KMS-11 (cell line): Measurements from ENCODE around the gene NGEF.

Experiments
- H2AFZ ChIP-seq: fragments of 200-600 bp; sonication (generic); 2 replicates; pipeline ENCODE4 v1.6.1; 2016; ENCODE audit warnings: antibody characterized with exemption, mixed run types, low read depth
- H3K27ac ChIP-seq: fragments of 200-600 bp; sonication (generic); 2 replicates; pipeline ENCODE4 v1.6.1; 2016; ENCODE audit warnings: mild to moderate bottlenecking, mixed run types
- H3K27me3 ChIP-seq: fragments of 200-600 bp; sonication (generic); 2 replicates; pipeline ENCODE4 v1.6.1; 2017; ENCODE audit warnings: mild to moderate bottlenecking, low read depth, mixed run types, moderate library complexity; ENCODE audit not compliant: insufficient read depth
- H3K36me3 ChIP-seq: fragments of 200-600 bp; sonication (generic); 2 replicates; pipeline ENCODE4 v1.6.1; 2017; ENCODE audit warnings: mild to moderate bottlenecking, mixed run types; ENCODE audit not compliant: insufficient read depth
- H3K4me1 ChIP-seq: fragments of 200-600 bp; sonication (generic); 2 replicates; pipeline ENCODE4 v1.6.1; 2016; ENCODE audit warnings: mild to moderate bottlenecking, low read depth, mixed run types; ENCODE audit not compliant: poor library complexity, severe bottlenecking
- H3K4me2 ChIP-seq: fragments of 200-600 bp; sonication (generic); 2 replicates; pipeline ENCODE4 v1.7.0; 2016; ENCODE audit warnings: mild to moderate bottlenecking, mixed run types
- H3K4me3 ChIP-seq: fragments of 200-600 bp; sonication (generic); IDR thresholded peaks from 2 replicates; pipeline ENCODE4 v1.6.1; 2017; ENCODE audit warnings: low read depth, low read length, mixed read lengths; ENCODE audit not compliant: insufficient read depth
- H3K79me2 ChIP-seq: fragments of 200-600 bp; sonication (generic); 2 replicates; pipeline ENCODE4 v1.6.1; 2016; ENCODE audit warnings: low read depth, mixed run types; ENCODE audit not compliant: insufficient read depth
- H3K9ac ChIP-seq: fragments of 200-600 bp; sonication (generic); 2 replicates; pipeline ENCODE4 v1.6.1; 2016; ENCODE audit warnings: mild to moderate bottlenecking, mixed run types
- H4K20me1 ChIP-seq: fragments of 200-600 bp; sonication (generic); 2 replicates; pipeline ENCODE4 v1.6.1; 2016; ENCODE audit warnings: mild to moderate bottlenecking, mixed run types; ENCODE audit not compliant: insufficient read depth
- CTCF ChIP-seq: fragments of 200-600 bp; sonication (generic); conservative IDR thresholded peaks from 2 replicates; pipeline ENCODE4 v1.6.1; 2017; ENCODE audit warnings: low read depth, mild to moderate bottlenecking, antibody characterized with exemption, low read length, moderate library complexity, mixed read lengths

Gene NGEF

GRCh38 chr2:232888839-232889529 lies 124.1 kb downstream of the NGEF start:
- Histone ChIP-seq H2AFZ (no peak overlapping the region), H3K27me3 (no peaks in the 10 kb centered on the region), H3K36me3 (no peaks in the 10 kb centered on the region), H3K27ac (no peak overlapping the region), H3K4me1 (no peaks in the 10 kb centered on the region), H3K9ac (no peak overlapping the region), H3K4me2 (no peak overlapping the region), H4K20me1 (no peaks in the 10 kb centered on the region), H3K4me3 (no peak overlapping the region), H3K79me2 (no peaks in the 10 kb centered on the region)
- TF ChIP-seq CTCF, result no peak

DNA sequence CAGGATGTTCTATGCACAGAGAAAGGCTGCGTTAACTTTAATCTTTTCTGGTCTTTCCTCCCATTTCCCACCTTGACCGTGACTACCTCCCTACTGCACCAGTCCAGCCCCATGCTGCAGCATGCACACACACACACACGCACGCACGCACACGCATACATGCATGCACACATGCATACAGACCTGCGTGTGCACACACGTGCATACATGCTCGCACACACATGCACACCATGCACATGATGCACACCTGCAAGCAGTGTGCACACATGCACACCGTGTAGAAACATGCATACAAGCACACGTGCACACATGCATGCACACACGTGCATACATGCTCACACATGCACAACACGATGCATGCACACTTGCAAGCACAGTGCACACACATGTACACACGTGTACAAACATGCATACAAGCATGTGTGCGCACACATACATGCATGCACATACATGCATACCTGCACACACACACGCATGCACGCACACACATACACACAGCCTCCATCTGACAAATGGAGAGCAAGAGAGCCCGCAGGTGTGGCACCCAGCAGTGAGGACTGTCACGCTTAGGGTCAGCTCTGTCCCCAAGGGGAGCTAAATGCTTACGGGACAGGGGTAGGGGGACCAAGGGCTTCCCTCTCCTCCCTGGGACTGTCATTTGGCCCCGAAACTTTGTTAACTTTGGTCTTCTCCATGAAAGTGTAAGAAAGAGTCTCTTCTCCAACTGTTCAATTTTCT lies 124.8 kb downstream of the NGEF start:
- no peaks in the 10 kb centered on the region for H3K4me1 ChIP-seq
- no peaks in the 10 kb centered on the region for H3K79me2 ChIP-seq
- no peak overlapping the region for H2AFZ ChIP-seq

DNA sequence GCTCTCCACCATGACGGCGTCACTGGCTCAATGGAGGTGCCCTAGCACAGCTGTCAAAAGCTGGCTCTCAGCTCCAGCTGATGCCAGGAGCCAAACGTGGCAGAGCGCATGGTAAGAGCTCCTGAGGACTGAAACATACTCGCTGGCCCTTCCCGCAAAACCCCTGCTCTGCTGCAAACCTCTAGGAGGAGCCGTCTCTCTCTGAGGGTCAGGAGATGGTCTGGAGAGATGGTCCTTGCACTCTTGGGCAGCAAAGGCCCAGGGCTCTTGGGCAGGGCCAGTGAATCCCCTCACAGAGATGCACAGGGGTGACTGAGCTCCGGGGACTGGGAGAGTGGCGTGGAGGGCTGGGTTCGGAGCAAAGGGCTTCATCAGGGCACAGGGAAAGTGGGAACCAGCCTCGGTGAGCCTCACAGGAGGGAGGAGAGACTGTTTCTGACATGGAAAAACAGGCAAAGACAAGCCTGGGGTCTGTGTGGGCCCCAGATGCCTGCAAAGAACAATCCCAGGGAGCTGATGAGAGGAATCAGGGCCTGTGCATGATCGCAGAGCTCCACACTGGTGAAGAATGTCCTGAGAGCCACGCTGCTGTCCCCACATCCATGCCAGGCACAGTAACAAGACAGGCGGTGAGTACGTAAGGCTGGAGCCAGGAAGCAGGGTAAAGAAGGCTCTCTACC lies 125.7 kb downstream of the NGEF start:
- Histone ChIP-seq H4K20me1 (no peaks in the 10 kb centered on the region), H3K9ac (no peak overlapping the region), H3K4me3 (no peak overlapping the region), H3K79me2 (no peaks in the 10 kb centered on the region), H3K36me3 (no peaks in the 10 kb centered on the region), H3K27me3 (no peaks in the 10 kb centered on the region), H3K4me1 (no peaks in the 10 kb centered on the region), H3K4me2 (no peak overlapping the region), H3K27ac (no peak overlapping the region), H2AFZ (no peak overlapping the region)
- no peak for TF ChIP-seq CTCF

More for the DNA sequence above, 124.8 kb downstream of the NGEF start:
- H3K27me3 ChIP-seq, result no peaks in the 10 kb centered on the region
- H3K4me2 ChIP-seq, result no peak overlapping the region
- H3K36me3 ChIP-seq, result no peaks in the 10 kb centered on the region
- H3K27ac ChIP-seq, result no peak overlapping the region
- no peak for TF ChIP-seq CTCF
- H4K20me1 ChIP-seq, result no peaks in the 10 kb centered on the region
- H3K4me3 ChIP-seq, result no peak overlapping the region
- no peak overlapping the region for H3K9ac ChIP-seq

- Histone ChIP-seq H3K4me1 (no peaks in the 10 kb centered on the region), H3K27me3 (no peaks in the 10 kb centered on the region), H3K9ac (no peak overlapping the region), H3K79me2 (no peaks in the 10 kb centered on the region), H2AFZ (no peak overlapping the region), H3K27ac (no peak overlapping the region), H4K20me1 (no peaks in the 10 kb centered on the region), H3K36me3 (no peaks in the 10 kb centered on the region), H3K4me3 (no peak overlapping the region), H3K4me2 (no peak overlapping the region)
- no peak for TF ChIP-seq CTCF
Measured at GRCh38 chr2:232886632-232887031, 126.4 kb downstream of the NGEF start.
